Keratinocyte (primary cell): ENCODE data around the gene KMT2A. TPM values are rescaled to one million over a fixed set of nuclear protein-coding genes. Genes with fewer than 3 reads are reported as not detected.

ENCODE experiments used
- DNase-seq: peaks from one replicate; pipeline ENCODE4 v3.0.0-alpha.2; 2011; ENCODE audit warnings: low read depth, missing footprints, low spot score
- FAIRE-seq: peaks from 2 replicates; lab custom pipeline; 2011; peaks lifted over from hg19 to GRCh38; lab: Jason Lieb, UNC
- H2AFZ ChIP-seq: 2 replicates; pipeline ENCODE4 v1.6.0; 2012; ENCODE audit warnings: low read length, control low read depth, inconsistent platforms; ENCODE audit not compliant: control insufficient read depth
- H3K27ac ChIP-seq: 2 replicates; pipeline ENCODE4 v1.5.1; 2011; ENCODE audit warnings: low read length; ENCODE audit not compliant: control insufficient read depth, insufficient read depth
- H3K27me3 ChIP-seq: 3 replicates; pipeline ENCODE4 v1.6.0; 2011; ENCODE audit warnings: low read length; ENCODE audit not compliant: control insufficient read depth, insufficient read depth; ENCODE audit errors: extremely low read depth
- H3K36me3 ChIP-seq, 2 experiments: 2 replicates in 1 of 2; 3 replicates in 1 of 2; pipeline ENCODE4 v1.5.1; 2011; ENCODE audit warnings: low read length in 2 of 2, mild to moderate bottlenecking in 1 of 2; ENCODE audit not compliant: control insufficient read depth in 2 of 2, insufficient read depth in 2 of 2; ENCODE audit errors: extremely low read depth in 1 of 2
- H3K4me1 ChIP-seq: 3 replicates; pipeline ENCODE4 v1.5.1; 2011; ENCODE audit warnings: low read length; ENCODE audit not compliant: control insufficient read depth, insufficient read depth; ENCODE audit errors: extremely low read depth
- H3K4me2 ChIP-seq: 3 replicates; pipeline ENCODE4 v1.6.0; 2011; ENCODE audit warnings: low read depth, low read length; ENCODE audit not compliant: control insufficient read depth, insufficient read depth; ENCODE audit errors: extremely low read depth
- H3K4me3 ChIP-seq, 3 experiments: fragments of 200-600 bp in 1 of 3; sonication (generic) in 1 of 3; 2 replicates in 2 of 3; 3 replicates in 1 of 3; pipeline ENCODE4 v1.5.1; 2011 to 2016; ENCODE audit warnings: low read length in 3 of 3, mild to moderate bottlenecking in 3 of 3, control low read depth in 2 of 3, inconsistent platforms in 1 of 3, low read depth in 1 of 3, mixed read lengths in 1 of 3, mixed run types in 1 of 3, moderate library complexity in 1 of 3; ENCODE audit not compliant: control insufficient read depth in 2 of 3, insufficient read depth in 2 of 3; ENCODE audit errors: extremely low read depth in 1 of 3
- H3K79me2 ChIP-seq: 2 replicates; pipeline ENCODE4 v1.6.0; 2012; ENCODE audit warnings: low read length; ENCODE audit not compliant: control insufficient read depth, insufficient read depth
- H3K9ac ChIP-seq: 3 replicates; pipeline ENCODE4 v1.6.0; 2011; ENCODE audit warnings: low read length; ENCODE audit not compliant: control insufficient read depth, insufficient read depth; ENCODE audit errors: extremely low read depth
- H3K9me1 ChIP-seq: 3 replicates; pipeline ENCODE4 v1.6.0; 2011; ENCODE audit warnings: low read length; ENCODE audit not compliant: control insufficient read depth, insufficient read depth; ENCODE audit errors: extremely low read depth
- H3K9me3 ChIP-seq: 2 replicates; pipeline ENCODE4 v1.5.1; 2012; ENCODE audit warnings: low read depth, low read length; ENCODE audit not compliant: control insufficient read depth
- H4K20me1 ChIP-seq: 3 replicates; pipeline ENCODE4 v1.6.0; 2011; ENCODE audit warnings: low read length; ENCODE audit not compliant: control insufficient read depth, insufficient read depth; ENCODE audit errors: extremely low read depth
- CTCF ChIP-seq, 3 experiments: IDR thresholded peaks in 1 of 3; conservative IDR thresholded peaks in 1 of 3; optimal IDR thresholded peaks in 1 of 3; 2 replicates in 2 of 3; 3 replicates in 1 of 3; pipeline versions ENCODE3 to v1.5.1; 2011; ENCODE audit warnings: low read length in 3 of 3, mild to moderate bottlenecking in 3 of 3, moderate library complexity in 2 of 3, control low read depth in 1 of 3, inconsistent platforms in 1 of 3; ENCODE audit not compliant: insufficient read depth in 2 of 3; ENCODE audit errors: extremely low read depth in 1 of 3
- EZH2 ChIP-seq: IDR thresholded peaks from one replicate; pipeline ENCODE4 v1.6.1; 2012; ENCODE audit warnings: inconsistent platforms, mild to moderate bottlenecking, low read length, moderate library complexity
- dilution Hi-C: fragments of 300-500 bp; cut with MboI; formaldehyde crosslinking; loops from one replicate; pipeline ENCODE4 v1.7.0; 2020; ENCODE audit warnings: low sequenced_read_pairs; ENCODE audit not compliant: extremely low pct_ligation_motif_present
- polyA plus RNA-seq, 5 experiments: library from polyadenylated mRNA; depleted of rRNA in 3 of 5; stranded (reverse) in 3 of 5; stranded (forward) in 1 of 5; unstranded in 1 of 5; fragments of >200 nt; gene quantifications; 1 replicate in 1 of 5; 2 replicates in 3 of 5; 3 replicates in 1 of 5; pipeline versions ENCODE4 v1.2.1 to v1.2.3, GENCODE V29; 2011 to 2012; ENCODE audit warnings: missing spikeins in 2 of 5, low read depth in 1 of 5, low replicate concordance in 1 of 5

KMT2A gene
- polyA plus RNA-seq, 1 donor (not counting 4 experiments of a cell fraction or from before 2014, with no cell fraction given) = 11.7 TPM

GRCh38 chr11:118547132-118547531, 110.8 kb downstream of the KMT2A start:
- TF ChIP-seq EZH2 = no peak
- TF ChIP-seq CTCF (optimal IDR thresholded peaks at IDR 0.05 in 1 of 3, IDR thresholded peaks at IDR 0.05 in 1 of 3, conservative IDR thresholded peaks at IDR 0.05 in 1 of 3; ENCODE audit: extremely low read depth in 1 of 3, insufficient read depth in 2 of 3, low read length in 3 of 3) = no peak
- dilution Hi-C loops = no loop called here
- Histone ChIP-seq H3K4me1 (no peaks in the 10 kb centered on the region), H4K20me1 (no peaks in the 10 kb centered on the region), H3K27me3 (no peaks in the 10 kb centered on the region), H3K4me3 (no peak overlapping the region), H3K4me2 (no peak overlapping the region), H3K36me3 (peaks cover 4 to 5% of the 10 kb centered on the region in 2 experiments), H3K79me2 (no peaks in the 10 kb centered on the region), H3K27ac (no peak overlapping the region), H3K9ac (no peak overlapping the region), H3K9me1 (no peaks in the 10 kb centered on the region), H3K9me3 (no peaks in the 10 kb centered on the region), H2AFZ (no peak overlapping the region)
- DNase-seq (no peak), FAIRE-seq (no peak)

GRCh38 chr11:118552341-118552740, 116.0 kb downstream of the KMT2A start:
- dilution Hi-C loops = no loop called here
- Histone ChIP-seq H3K4me1 (no peaks in the 10 kb centered on the region), H3K27ac (no peak overlapping the region), H3K9ac (no peak overlapping the region), H3K27me3 (no peaks in the 10 kb centered on the region), H3K9me1 (no peaks in the 10 kb centered on the region), H3K4me3 (no peak overlapping the region), H3K4me2 (no peak overlapping the region), H3K9me3 (no peaks in the 10 kb centered on the region), H4K20me1 (no peaks in the 10 kb centered on the region), H3K79me2 (no peaks in the 10 kb centered on the region), H2AFZ (no peak overlapping the region), H3K36me3 (peaks cover 9% of the 10 kb centered on the region in 2 experiments)
- FAIRE-seq = no peak
- no peak for DNase-seq
- TF ChIP-seq EZH2 (no peak), CTCF (optimal IDR thresholded peaks at IDR 0.05 in 1 of 3, IDR thresholded peaks at IDR 0.05 in 1 of 3, conservative IDR thresholded peaks at IDR 0.05 in 1 of 3; ENCODE audit: extremely low read depth in 1 of 3, insufficient read depth in 2 of 3, low read length in 3 of 3) (no peak)
